Spinal cord (tissue), 10 donors: ENCODE data around the gene GABBR1. TPM values are rescaled to one million over a fixed set of nuclear protein-coding genes. Genes with fewer than 3 reads are reported as not detected.

Experiments used
- DNase-seq, 6 donors: peaks; one replicate each; pipeline versions ENCODE4 v3.0.0 to v3.0.0-alpha.2; 2013 to 2015; ENCODE audit warnings: low spot score in 6 of 6, low read depth in 4 of 6
- H3K27ac ChIP-seq: one replicate; pipeline ENCODE4 v1.5.1; 2013; ENCODE audit warnings: low read depth, low read length, control low read depth
- H3K27me3 ChIP-seq: one replicate; pipeline ENCODE4 v1.6.1; 2013; ENCODE audit warnings: low read length; ENCODE audit not compliant: control insufficient read depth, insufficient read depth
- H3K36me3 ChIP-seq: one replicate; pipeline ENCODE4 v1.6.1; 2013; ENCODE audit warnings: low read length; ENCODE audit not compliant: control insufficient read depth, insufficient read depth
- H3K4me1 ChIP-seq: one replicate; pipeline ENCODE4 v1.6.1; 2013; ENCODE audit warnings: low read length; ENCODE audit not compliant: control insufficient read depth, insufficient read depth
- H3K4me3 ChIP-seq: one replicate; pipeline ENCODE4 v1.5.1; 2013; ENCODE audit warnings: low read depth, low read length, control low read depth
- H3K9me3 ChIP-seq: one replicate; pipeline ENCODE4 v1.6.1; 2013; ENCODE audit warnings: low read length; ENCODE audit not compliant: control insufficient read depth, insufficient read depth
- WGBS: methylation state at CpG from one replicate; pipeline ENCODE4 v1.1.5; 2013; ENCODE audit warnings: missing lambda C conversion rate; ENCODE audit not compliant: insufficient coverage; 5-methylcytosine and 5-hydroxymethylcytosine counted together
- polyA plus RNA-seq, 2 donors: library from polyadenylated mRNA; unstranded; fragments of 120-200 nt; gene quantifications; one replicate each; pipeline ENCODE4 v1.2.1, GENCODE V29; 2013; ENCODE audit not compliant: insufficient read length in 2 of 2
- total RNA-seq, 2 donors: library from RNA; depleted of rRNA in 1 of 2; stranded (reverse); fragments of 120-200 nt in 1 of 2; fragments of >200 nt in 1 of 2; gene quantifications; one replicate each; pipeline versions ENCODE4 v1.2.3 to v1.2.4, GENCODE V29; 2013 to 2014
- donor health status: healthy.

The GABBR1 gene
- total and polyA plus RNA-seq, 4 donors = 97.9 to 438 (median 270) TPM

DNA sequence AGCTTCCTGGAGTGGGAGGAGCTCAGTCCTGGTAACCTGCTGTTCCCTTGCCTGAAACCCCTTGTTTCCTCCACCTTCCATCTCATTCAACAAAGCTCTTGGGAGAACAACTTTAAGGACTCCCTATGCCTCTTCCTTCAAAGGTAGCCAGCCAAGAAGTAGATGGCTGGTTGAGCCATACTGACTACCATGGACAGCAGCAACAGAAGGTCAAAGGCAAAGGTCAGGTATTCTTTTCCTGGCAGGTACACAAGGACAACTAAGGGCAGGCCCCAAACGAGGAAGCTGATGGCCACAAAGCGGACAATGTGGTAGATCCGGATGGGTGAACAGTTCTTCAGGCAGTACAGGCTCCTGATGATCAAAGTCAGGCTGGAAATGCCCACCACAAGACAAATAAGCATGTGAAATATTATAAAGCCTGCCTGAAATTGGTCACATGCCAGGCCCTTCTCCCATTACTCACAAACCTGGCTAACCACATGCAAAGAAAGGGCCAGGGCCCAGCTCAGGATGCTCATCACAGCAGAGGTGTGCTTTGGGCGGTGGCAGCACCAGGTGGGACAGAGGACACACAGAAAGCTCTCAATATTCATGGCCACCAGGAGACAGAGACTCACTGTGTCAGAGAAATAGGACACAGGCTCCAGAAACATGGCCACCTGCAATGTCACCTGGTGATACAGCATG, 95.1 kb downstream of the GABBR1 start:
- Histone ChIP-seq H3K4me3 (no peak overlapping the region), H3K36me3 (no peaks in the 10 kb centered on the region), H3K27me3 (no peaks in the 10 kb centered on the region), H3K4me1 (no peaks in the 10 kb centered on the region), H3K27ac (no peak overlapping the region), H3K9me3 (no peaks in the 10 kb centered on the region)
- no peak for DNase-seq
- 86% methylated on average over 4 of the region's 4 CpGs for WGBS

DNA sequence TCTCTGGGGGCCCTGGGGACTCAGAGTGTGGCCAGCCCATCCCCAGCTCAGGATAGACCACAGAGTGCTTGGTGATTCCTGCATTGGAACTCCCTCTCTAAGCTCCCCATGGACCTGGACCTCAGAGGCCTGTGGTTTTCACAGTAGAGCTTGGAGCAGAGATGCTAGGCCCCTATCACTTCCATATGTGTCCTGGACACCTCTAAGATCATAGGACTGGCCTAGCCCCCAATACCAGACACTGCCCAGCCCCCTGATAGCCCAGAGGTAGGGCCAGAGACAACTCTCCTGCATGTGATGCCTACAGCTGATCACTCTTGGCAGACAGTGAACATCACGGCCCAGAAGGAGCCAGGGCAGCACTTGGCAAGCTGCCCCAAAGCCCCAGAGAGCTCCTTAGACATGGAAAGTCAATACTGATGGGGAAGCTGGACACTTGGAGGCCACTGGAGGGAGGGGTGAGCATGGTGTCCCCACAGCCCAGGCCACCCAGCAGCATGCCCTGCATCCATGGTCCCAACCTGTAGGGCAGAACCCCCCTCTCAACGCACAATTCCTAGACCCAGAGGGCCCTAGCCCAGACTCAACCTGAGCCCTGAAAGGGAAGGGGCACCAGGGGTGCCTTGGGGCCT, 100.5 kb downstream of the GABBR1 start:
- Histone ChIP-seq H3K27me3 (no peaks in the 10 kb centered on the region), H3K36me3 (no peaks in the 10 kb centered on the region), H3K27ac (no peak overlapping the region), H3K4me1 (no peaks in the 10 kb centered on the region), H3K9me3 (no peaks in the 10 kb centered on the region), H3K4me3 (no peak overlapping the region)
- no peak for DNase-seq
- WGBS = 83% methylated on average over 2 of the region's 2 CpGs

DNA sequence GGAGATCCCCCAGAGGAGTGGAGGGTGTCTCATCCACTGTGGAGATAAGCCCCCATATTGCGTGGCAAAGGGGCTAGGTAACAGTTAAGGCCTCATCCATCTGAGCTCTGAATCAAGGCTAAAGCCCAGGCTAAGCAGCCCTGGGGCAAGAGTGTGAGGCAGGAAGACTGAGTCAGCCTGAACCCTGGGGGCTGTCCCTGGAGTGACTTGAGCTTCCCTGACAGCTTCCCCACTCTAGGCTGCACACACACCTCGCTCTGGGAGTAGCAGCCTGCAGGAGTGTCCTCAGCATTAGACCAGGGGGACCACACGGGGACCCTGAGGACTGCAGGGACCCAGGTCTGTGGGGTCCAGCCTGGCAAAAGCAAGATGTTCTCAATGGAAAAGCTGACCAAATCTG, 101.3 kb downstream of the GABBR1 start:
- H3K27me3 ChIP-seq = no peaks in the 10 kb centered on the region
- no peaks in the 10 kb centered on the region for H3K9me3 ChIP-seq
- DNase-seq = no peak
- no peak overlapping the region for H3K27ac ChIP-seq
- H3K36me3 ChIP-seq = no peaks in the 10 kb centered on the region
- H3K4me1 ChIP-seq = no peaks in the 10 kb centered on the region
- H3K4me3 ChIP-seq = no peak overlapping the region
- 79% methylated on average over 3 of the region's 3 CpGs for WGBS

DNA sequence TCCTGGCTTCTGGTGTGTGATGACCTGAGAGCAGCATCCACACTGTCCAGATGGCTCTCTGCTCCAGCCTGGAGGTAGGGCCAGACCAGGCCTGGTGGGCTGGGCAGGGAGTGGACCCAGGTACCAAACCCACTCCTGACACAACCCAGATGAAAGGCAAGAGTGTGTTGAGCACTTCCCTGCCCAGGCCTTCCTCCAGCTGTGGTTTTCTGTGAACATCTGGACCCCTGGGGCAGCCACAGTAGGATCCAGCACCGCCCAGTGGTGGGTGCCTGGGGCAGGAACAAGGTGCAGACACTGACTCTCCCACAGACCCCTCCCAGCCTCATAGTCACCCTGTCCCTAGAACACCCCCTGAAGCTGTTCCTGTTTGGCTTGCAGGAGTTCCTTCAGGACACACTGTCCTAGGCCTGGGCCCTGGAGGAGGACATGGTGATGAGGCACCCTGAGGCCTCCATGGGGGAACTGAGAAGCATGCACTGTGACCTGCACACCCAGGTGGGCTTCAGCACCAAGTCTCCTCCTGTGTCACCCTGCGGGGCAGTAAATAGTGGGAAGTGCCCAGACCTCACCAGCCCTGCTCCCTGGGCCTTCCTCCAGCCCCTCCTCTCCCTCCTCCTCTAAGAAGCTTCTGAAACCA, 102.2 kb downstream of the GABBR1 start:
- Histone ChIP-seq H3K36me3 (no peaks in the 10 kb centered on the region), H3K4me1 (no peaks in the 10 kb centered on the region), H3K27me3 (no peaks in the 10 kb centered on the region), H3K4me3 (no peak overlapping the region), H3K9me3 (no peaks in the 10 kb centered on the region), H3K27ac (no peak overlapping the region)
- WGBS = 100% methylated on average over 2 of the region's 2 CpGs
- no peak for DNase-seq

DNA sequence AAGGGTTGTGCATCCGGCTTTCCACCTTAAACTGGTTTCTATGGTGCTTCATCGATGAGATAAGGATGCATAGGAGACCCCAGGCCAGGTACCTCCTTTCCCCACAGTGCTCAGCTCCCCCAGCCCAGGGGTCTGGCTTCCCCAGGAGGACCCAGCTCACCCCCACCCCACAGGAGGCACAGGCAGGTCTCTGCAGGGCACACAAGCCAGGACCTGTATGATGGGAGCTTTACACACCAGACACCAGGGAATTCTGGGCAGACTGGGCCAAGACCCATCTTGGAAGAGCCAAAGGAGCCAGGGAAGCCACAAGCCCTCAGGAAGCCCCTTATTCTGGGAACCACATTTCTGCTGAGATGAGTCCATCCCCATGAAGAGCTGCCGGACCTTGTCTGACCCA, 103.0 kb downstream of the GABBR1 start:
- DNase-seq = no peak
- H3K9me3 ChIP-seq = no peaks in the 10 kb centered on the region
- no peaks in the 10 kb centered on the region for H3K27me3 ChIP-seq
- no peaks in the 10 kb centered on the region for H3K36me3 ChIP-seq
- H3K4me1 ChIP-seq = no peaks in the 10 kb centered on the region
- no peak overlapping the region for H3K4me3 ChIP-seq
- 100% methylated on average over 1 of the region's 3 CpGs for WGBS
- no peak overlapping the region for H3K27ac ChIP-seq

DNA sequence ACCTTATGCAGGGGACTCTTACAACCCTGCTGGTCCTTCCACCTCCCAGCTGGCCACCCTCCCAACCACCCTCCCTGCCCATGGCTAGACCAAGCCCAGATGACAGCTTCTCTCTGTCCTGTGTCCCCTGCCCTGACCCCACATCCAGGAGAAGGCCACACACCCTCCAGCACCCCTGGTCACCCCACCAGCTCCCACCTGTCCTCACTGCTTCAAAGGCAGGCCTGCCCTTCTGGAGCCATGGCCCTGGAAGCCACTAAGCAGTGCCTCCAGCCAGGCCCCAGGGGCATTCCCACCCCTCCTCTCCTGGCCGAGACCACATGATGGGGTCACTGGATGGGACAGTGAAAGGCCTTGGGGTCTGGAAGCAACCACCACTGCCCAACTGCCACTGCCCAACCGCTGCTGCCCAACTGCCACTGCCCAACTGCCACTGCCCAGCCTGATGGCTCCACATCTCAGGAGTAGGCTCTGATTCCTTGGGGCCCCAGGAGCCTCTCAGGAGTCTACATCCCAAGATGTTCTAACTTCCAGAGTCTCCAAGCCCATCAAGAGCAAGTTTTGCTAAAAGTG, 103.9 kb downstream of the GABBR1 start:
- no peaks in the 10 kb centered on the region for H3K9me3 ChIP-seq
- H3K27ac ChIP-seq = no peak overlapping the region
- no peaks in the 10 kb centered on the region for H3K36me3 ChIP-seq
- no peak overlapping the region for H3K4me3 ChIP-seq
- H3K27me3 ChIP-seq = no peaks in the 10 kb centered on the region
- WGBS = 89% methylated on average over 2 of the region's 2 CpGs
- H3K4me1 ChIP-seq = no peaks in the 10 kb centered on the region
- DNase-seq = no peak

DNA sequence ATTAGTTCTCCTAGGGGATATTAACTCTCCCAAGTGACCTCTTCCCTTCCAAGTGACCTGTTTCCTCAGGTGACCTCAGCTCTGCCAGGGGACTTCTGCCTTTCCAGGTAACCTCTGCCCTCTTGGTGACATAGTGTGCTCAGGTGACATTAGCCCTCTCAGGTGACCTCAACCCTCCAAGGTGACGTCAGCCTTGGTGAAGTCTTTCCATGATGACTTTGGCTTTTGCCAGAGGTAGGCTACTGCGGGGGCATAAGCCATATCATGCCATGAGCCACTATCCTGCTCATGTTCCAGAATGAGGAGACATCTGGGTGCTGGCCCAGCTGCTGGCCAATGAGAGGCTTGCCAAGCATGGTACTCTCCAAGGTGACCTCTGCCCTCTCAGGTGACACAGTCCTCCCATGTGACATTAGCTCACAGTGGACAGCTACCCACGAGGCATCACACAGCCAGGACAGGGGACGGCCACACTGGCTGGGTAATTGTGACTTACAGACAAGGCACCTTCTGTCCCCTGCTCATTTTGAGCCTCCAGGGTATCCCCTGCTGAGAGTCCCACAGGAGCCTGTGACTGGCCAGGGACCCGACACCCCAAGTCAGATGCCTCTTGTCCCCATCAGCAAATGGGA, 104.6 kb downstream of the GABBR1 start:
- no peaks in the 10 kb centered on the region for H3K4me1 ChIP-seq
- DNase-seq = no peak
- WGBS = 95% methylated on average over 5 of the region's 5 CpGs
- H3K4me3 ChIP-seq = no peak overlapping the region
- no peaks in the 10 kb centered on the region for H3K9me3 ChIP-seq
- H3K36me3 ChIP-seq = no peaks in the 10 kb centered on the region
- H3K27me3 ChIP-seq = no peaks in the 10 kb centered on the region
- H3K27ac ChIP-seq = no peak overlapping the region

DNA sequence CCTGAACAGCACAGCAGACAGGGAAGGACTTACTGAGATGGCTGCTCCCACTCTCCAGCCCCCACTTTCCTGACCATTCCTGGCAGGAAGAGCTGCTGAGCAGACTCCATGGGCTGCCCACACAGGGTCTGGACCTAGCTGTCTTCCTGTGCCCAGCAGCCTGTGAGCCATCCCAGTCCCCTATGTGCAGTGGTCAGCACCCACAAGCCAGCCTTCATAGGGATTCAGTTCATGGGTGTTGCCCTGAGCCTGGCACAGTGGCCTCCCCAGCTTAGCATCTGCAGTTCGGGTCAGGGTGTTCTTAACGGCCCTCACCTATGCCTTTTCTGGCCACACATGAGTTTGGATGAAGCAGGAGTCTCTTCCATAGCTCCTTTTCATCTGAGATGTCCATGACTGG, 105.4 kb downstream of the GABBR1 start:
- Histone ChIP-seq H3K36me3 (no peaks in the 10 kb centered on the region), H3K27me3 (no peaks in the 10 kb centered on the region), H3K4me1 (no peaks in the 10 kb centered on the region), H3K27ac (no peak overlapping the region), H3K4me3 (no peak overlapping the region), H3K9me3 (no peaks in the 10 kb centered on the region)
- 90% methylated on average over 2 of the region's 2 CpGs for WGBS
- DNase-seq = no peak

DNA sequence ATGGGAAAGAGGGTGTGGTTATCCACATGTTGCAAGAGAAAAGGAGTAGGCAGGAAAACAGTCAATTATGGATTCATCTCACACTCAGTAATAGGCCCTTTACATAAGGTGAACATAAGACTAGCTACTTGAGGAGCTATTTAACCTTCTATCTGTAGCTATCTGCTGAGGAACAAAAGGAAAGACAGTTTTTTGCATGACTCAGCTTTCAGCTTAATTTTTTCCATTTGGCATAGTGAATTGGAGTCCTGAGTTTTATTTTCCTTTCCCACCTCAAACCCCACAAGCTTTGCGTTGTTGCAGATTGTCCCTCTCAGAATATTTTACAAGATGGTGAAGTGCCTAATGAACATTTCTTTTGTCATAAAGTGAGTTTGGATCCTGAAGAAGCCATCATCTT, 105.9 kb downstream of the GABBR1 start:
- H3K4me1 ChIP-seq = no peaks in the 10 kb centered on the region
- no CpG with 5 or more reads among the region's 1 CpG for WGBS
- no peak for DNase-seq
- no peaks in the 10 kb centered on the region for H3K27me3 ChIP-seq
- no peak overlapping the region for H3K4me3 ChIP-seq
- no peaks in the 10 kb centered on the region for H3K9me3 ChIP-seq
- H3K27ac ChIP-seq = no peak overlapping the region
- H3K36me3 ChIP-seq = no peaks in the 10 kb centered on the region
